ENCODE data around the gene S100PBP. TPM values are rescaled to one million over a fixed set of nuclear protein-coding genes. Genes with fewer than 3 reads are reported as not detected.

The S100PBP gene
- 42.0 and 57.2 TPM in 2 replicates for total RNA-seq

GRCh38 chr1:32817159-32817814 is at the start of gene S100PBP, which contains the start of gene YARS1:
Gene S100PBP (plus strand): TSS chr1:32817653. CDS start chr1:32826100, 8,447 bp downstream.
Gene YARS1 (minus strand): TSS chr1:32817358. CDS start chr1:32817244, 114 bp downstream.
- Histone ChIP-seq H3K4me1 (ENCODE audit: insufficient read depth, low read length) (peaks cover 18% of the 10 kb centered on the region), H3K4me2 (ENCODE audit: insufficient read depth, low read length) (peak within 1 kb of the TSS; percentile 92)
- TF ChIP-seq, protein P1, sequence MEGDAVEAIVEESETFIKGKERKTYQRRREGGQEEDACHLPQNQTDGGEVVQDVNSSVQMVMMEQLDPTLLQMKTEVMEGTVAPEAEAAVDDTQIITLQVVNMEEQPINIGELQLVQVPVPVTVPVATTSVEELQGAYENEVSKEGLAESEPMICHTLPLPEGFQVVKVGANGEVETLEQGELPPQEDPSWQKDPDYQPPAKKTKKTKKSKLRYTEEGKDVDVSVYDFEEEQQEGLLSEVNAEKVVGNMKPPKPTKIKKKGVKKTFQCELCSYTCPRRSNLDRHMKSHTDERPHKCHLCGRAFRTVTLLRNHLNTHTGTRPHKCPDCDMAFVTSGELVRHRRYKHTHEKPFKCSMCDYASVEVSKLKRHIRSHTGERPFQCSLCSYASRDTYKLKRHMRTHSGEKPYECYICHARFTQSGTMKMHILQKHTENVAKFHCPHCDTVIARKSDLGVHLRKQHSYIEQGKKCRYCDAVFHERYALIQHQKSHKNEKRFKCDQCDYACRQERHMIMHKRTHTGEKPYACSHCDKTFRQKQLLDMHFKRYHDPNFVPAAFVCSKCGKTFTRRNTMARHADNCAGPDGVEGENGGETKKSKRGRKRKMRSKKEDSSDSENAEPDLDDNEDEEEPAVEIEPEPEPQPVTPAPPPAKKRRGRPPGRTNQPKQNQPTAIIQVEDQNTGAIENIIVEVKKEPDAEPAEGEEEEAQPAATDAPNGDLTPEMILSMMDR (IDR thresholded peaks at IDR 0.05; ENCODE audit: extremely low read depth, low read depth, low read length), result no peak

DNA sequence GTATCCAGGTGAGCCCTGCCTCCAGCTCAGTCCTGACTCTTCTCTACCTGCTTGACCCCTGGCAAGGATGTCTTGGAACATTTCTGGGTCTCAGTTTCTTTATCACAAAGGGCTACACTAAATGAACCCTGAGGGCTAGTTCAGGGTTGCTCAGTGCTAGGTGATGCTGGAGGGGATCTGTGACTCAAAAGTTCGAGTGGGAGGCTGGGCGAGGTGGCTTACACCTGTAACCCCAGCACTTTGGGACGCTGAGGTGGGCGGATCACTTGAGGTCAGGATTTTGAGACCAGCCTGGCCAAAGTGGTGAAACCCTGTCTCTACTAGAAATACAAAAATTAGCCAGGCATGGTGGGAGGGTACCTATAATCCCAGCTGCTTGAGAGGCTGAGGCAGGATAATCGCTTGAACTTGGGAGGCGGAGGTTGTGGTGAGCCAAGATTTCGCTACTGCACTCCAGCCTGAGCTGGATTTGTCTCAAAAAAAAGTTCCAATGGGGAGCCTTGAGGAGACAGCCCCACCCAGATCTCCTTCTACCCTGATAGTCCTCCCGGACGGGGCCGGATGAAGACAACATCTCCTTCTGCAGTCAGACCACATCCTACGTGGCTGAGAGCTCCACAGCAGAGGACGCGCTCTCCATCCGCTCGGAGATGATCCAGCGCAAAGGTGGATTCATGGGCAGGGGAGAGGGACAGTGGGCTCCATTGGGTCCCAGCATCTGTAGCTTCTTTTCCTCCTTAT is 49.2 kb upstream of the S100PBP start:
- TF ChIP-seq, protein P1 (IDR thresholded peaks at IDR 0.05; ENCODE audit: extremely low read depth, low read depth, low read length), result no peak
- no peak overlapping the region for H2AFZ ChIP-seq (ENCODE audit: low read length)
- H3K36me3 ChIP-seq (ENCODE audit: insufficient read depth, low read length), result peaks cover 5% of the 10 kb centered on the region
- H3K4me3 ChIP-seq (ENCODE audit: insufficient read depth, low read length), result no peak overlapping the region
- no peaks in the 10 kb centered on the region for H3K27me3 ChIP-seq (ENCODE audit: insufficient read depth, low read length)
- no peaks in the 10 kb centered on the region for H3K4me1 ChIP-seq (ENCODE audit: insufficient read depth, low read length)
- H3K79me2 ChIP-seq (ENCODE audit: insufficient read depth, low read length), result no peaks in the 10 kb centered on the region
- no peak overlapping the region for H3K4me2 ChIP-seq (ENCODE audit: insufficient read depth, low read length)
- no peak overlapping the region for H3K27ac ChIP-seq (ENCODE audit: low read depth, low read length)
- H4K20me1 ChIP-seq (ENCODE audit: insufficient read depth, low read length), result peaks cover 3% of the 10 kb centered on the region
- H3K9me3 ChIP-seq (ENCODE audit: low read depth, low read length), result no peaks in the 10 kb centered on the region
- DNase-seq (ENCODE audit: insufficient read length, low spot score, missing footprints), result no peak

More at GRCh38 chr1:32817159-32817814, at the start of gene S100PBP, which contains the start of gene YARS1:
- Histone ChIP-seq H2AFZ (ENCODE audit: low read length) (peak within 1 kb of the TSS; percentile 94), H3K27ac (ENCODE audit: low read depth, low read length) (peak within 1 kb of the TSS; percentile 93), H3K9me3 (ENCODE audit: low read depth, low read length) (no peaks in the 10 kb centered on the region), H3K36me3 (ENCODE audit: insufficient read depth, low read length) (peaks cover 9% of the 10 kb centered on the region), H3K4me3 (ENCODE audit: insufficient read depth, low read length) (peak within 1 kb of the TSS; percentile 92), H3K79me2 (ENCODE audit: insufficient read depth, low read length) (peaks cover 95% of the 10 kb centered on the region), H3K27me3 (ENCODE audit: insufficient read depth, low read length) (no peaks in the 10 kb centered on the region), H4K20me1 (ENCODE audit: insufficient read depth, low read length) (peaks cover 13% of the 10 kb centered on the region)
- DNase-seq (ENCODE audit: insufficient read length, low spot score, missing footprints), result peak; percentile 98

DNA sequence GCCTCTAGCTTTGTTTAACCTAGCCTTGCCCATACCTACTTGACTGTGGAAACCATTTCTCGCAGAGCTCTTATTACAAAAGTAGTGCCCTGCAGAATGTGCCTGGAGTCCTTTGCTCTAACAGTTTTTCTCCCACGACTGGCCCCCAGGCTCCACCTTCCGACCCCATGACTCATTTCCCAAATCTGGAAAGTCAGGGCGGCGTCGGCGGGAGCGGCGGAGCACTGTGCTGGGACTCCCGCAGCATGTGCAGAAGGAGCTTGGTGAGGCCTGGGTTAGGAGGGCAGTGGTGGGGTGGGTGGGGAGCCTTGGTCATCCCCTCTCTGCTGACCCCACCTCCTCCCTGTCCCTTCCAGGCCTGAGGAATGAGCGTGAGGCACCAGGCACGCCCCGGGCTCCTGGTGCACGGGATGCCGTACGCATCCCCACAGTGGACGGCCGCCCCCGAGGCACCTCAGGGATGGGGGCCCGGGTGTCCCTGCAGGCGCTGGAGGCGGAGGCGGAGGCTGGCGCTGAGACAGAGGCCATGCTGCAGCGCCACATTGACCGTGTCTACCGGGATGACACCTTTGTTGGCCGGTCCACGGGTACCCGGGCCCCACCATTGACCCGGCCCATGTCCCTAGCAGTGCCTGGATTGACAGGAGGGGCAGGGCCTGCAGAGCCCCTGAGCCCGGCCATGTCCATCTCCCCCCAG is 47.8 kb upstream of the S100PBP start:
- peaks cover 14% of the 10 kb centered on the region for H3K36me3 ChIP-seq (ENCODE audit: insufficient read depth, low read length)
- no peak overlapping the region for H3K27ac ChIP-seq (ENCODE audit: low read depth, low read length)
- TF ChIP-seq, protein P1 (IDR thresholded peaks at IDR 0.05; ENCODE audit: extremely low read depth, low read depth, low read length), result no peak
- H3K4me3 ChIP-seq (ENCODE audit: insufficient read depth, low read length), result no peak overlapping the region
- DNase-seq (ENCODE audit: insufficient read length, low spot score, missing footprints), result peak; percentile 92
- H3K79me2 ChIP-seq (ENCODE audit: insufficient read depth, low read length), result no peaks in the 10 kb centered on the region
- H2AFZ ChIP-seq (ENCODE audit: low read length), result no peak overlapping the region
- no peak overlapping the region for H3K4me2 ChIP-seq (ENCODE audit: insufficient read depth, low read length)
- H3K27me3 ChIP-seq (ENCODE audit: insufficient read depth, low read length), result no peaks in the 10 kb centered on the region
- H3K4me1 ChIP-seq (ENCODE audit: insufficient read depth, low read length), result no peaks in the 10 kb centered on the region
- peaks cover 7% of the 10 kb centered on the region for H4K20me1 ChIP-seq (ENCODE audit: insufficient read depth, low read length)
- H3K9me3 ChIP-seq (ENCODE audit: low read depth, low read length), result no peaks in the 10 kb centered on the region

All from osteoblast (primary cell).